Activated CD4-positive, alpha-beta T cell treated with anti-CD3 and anti-CD28 coated beads, Interleukin-2, amount 10 ng/mL, durations not matched to agents 7 days and 5 days (primary cell): ENCODE results near the gene AKAP13. TPM values are rescaled to one million over a fixed set of nuclear protein-coding genes. Genes with fewer than 3 reads are reported as not detected.

Experiments used
- CTCF ChIA-PET: fragments of 350-600 bp; sonication (Branson Sonifier 250); formaldehyde crosslinking; loops from one replicate; lab custom pipeline; 2021; ENCODE audit warnings: antibody characterized with exemption; lab: Charles Lee
- POLR2A ChIA-PET: fragments of 350-600 bp; sonication (Branson Sonifier 250); formaldehyde crosslinking; loops from one replicate; lab custom pipeline; 2021; ENCODE audit warnings: antibody characterized with exemption; lab: Charles Lee
- DNase-seq: peaks from one replicate; pipeline ENCODE4 v3.0.0-alpha.2; 2020
- H3K27ac Mint-ChIP-seq: one replicate; pipeline ENCODE4 v1.8.0; 2021; ENCODE audit warnings: mild to moderate bottlenecking, moderate library complexity, mixed read lengths
- H3K27me3 Mint-ChIP-seq: one replicate; pipeline ENCODE4 v1.8.0; 2021; ENCODE audit warnings: mixed read lengths
- H3K36me3 Mint-ChIP-seq: one replicate; pipeline ENCODE4 v1.8.0; 2021; ENCODE audit warnings: low read depth, mixed read lengths
- H3K4me1 Mint-ChIP-seq: one replicate; pipeline ENCODE4 v1.8.0; 2021; ENCODE audit warnings: mixed read lengths
- H3K4me3 Mint-ChIP-seq: one replicate; pipeline ENCODE4 v1.8.0; 2021; ENCODE audit warnings: mild to moderate bottlenecking, moderate library complexity, mixed read lengths
- H3K9me3 Mint-ChIP-seq: one replicate; pipeline ENCODE4 v1.8.0; 2021; ENCODE audit warnings: mixed read lengths
- total RNA-seq, 2 experiments: library from RNA; stranded (reverse); gene quantifications; one replicate each; pipeline ENCODE4 v1.2.3, GENCODE V29; 2021

The AKAP13 gene
- total RNA-seq, 2 experiments from 2014 or later, result 152 to 181 TPM

DNA sequence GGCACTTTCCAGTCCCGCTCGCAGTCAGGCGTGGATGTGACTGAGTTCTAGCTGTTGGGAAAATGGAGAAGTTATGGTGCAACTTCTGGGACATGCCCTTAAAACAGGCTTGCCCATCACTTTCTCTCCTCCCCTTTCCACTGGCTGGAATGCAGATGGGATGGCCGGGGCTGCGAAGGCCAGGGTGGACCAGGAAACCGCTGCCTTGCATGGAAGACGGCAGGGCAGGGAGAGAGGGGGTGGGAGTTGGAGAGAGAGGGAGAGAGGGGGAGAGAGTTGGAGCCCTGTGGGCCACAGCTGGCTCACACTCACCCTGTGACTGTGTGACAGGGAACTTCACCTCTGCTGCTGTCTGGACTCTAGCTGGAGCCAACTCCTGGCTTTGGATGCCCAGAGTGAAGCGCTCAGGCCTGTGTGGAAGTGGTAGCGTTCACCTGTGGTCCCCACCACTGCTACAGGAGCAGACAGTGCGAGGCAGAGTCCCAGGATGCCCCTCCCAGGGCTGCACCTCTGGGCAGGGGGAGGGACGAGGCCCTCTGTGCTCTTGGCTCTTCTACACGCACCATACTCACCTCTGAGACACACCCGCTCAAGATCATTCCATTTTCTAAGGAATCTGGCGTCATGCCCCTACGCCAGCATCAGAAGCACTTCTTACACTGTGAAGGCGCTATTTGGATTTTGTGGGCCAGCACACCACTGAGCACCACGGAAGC lies 377.7 kb downstream of the AKAP13 start:
- Mint-ChIP-seq H3K4me1 (no peaks in the 10 kb centered on the region), H3K27me3 (no peaks in the 10 kb centered on the region), H3K4me3 (no peak overlapping the region), H3K27ac (no peak overlapping the region), H3K9me3 (no peaks in the 10 kb centered on the region), H3K36me3 (peaks cover 3% of the 10 kb centered on the region)
- CTCF ChIA-PET, result interaction anchor here (0.8 kb wide), 1 partner anchor 23 kb away, joined by 4 read pairs; no protein-coding TSS in a partner anchor
- POLR2A ChIA-PET, result no interaction called here
- no peak for DNase-seq

DNA sequence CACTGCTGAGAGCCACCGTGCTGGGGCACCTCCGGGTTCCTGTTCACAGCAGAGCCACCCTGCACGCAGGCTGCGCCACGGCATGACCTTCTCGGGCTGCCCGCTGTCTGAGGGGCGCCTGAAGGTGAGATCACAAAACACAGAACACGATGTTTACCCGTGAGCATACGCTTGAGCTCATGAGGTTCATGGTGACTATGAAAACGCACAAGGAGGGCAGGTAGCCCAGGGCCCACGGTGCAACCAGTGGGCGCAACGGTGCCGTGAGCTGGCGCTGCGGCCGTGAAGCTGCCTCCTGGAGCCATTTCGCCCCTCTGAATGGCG lies 378.2 kb downstream of the AKAP13 start:
- Mint-ChIP-seq H3K9me3 (no peaks in the 10 kb centered on the region), H3K27ac (no peak overlapping the region), H3K4me1 (no peaks in the 10 kb centered on the region), H3K36me3 (peaks cover 3% of the 10 kb centered on the region), H3K27me3 (no peaks in the 10 kb centered on the region), H3K4me3 (no peak overlapping the region)
- CTCF ChIA-PET, result interaction anchor here (0.8 kb wide), 1 partner anchor 23 kb away, joined by 4 read pairs; no protein-coding TSS in a partner anchor
- no peak for DNase-seq
- POLR2A ChIA-PET, result no interaction called here

DNA sequence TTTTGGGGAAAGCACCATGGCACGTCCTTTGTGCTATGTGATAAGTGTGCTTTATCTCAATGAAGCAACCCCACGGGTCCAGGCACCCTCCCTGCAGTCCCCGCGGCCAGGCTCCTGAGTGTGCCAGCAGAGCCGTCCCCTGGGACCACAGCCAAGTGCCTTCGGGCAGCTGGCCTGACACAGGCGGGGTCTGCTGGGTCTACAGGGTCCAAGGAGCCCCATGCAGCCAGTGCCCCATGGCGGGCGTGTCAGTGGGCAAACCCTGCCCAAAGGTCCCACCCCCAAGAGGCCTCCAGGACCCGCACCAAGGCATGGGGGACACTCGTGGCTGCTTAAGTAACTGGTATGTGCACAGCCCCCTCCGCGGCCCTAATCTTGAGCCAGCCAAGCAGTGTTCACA lies 379.0 kb downstream of the AKAP13 start:
- ChIA-PET POLR2A (no interaction called here), CTCF (interaction anchor here (0.8 kb wide), 1 partner anchor 24 kb away, joined by 4 read pairs; no protein-coding TSS in a partner anchor)
- H3K9me3 Mint-ChIP-seq, result no peaks in the 10 kb centered on the region
- no peak overlapping the region for H3K27ac Mint-ChIP-seq
- H3K4me1 Mint-ChIP-seq, result no peaks in the 10 kb centered on the region
- DNase-seq, result no peak
- peaks cover 3% of the 10 kb centered on the region for H3K36me3 Mint-ChIP-seq
- H3K27me3 Mint-ChIP-seq, result no peaks in the 10 kb centered on the region
- no peak overlapping the region for H3K4me3 Mint-ChIP-seq

DNA sequence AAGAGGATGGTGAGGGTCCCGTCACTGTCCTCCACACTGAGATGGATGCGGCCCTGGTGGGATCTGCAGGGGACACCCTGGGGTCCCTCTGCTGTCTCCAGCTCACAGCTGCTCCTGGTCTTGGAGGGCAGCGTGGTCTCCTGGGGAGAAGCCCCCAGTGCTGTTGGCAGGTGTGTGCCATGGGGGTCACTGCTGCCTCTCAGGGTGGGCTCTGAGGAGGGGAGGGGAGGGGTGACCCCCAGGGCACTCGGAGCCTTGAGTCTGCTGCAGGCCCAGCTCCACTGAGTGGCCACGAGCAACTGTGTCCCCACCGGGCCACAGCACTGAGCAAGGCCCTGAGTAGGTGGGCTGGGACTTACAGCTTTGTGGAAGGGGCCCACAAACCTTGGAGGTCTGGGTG lies 379.6 kb downstream of the AKAP13 start:
- POLR2A ChIA-PET, result no interaction called here
- no peaks in the 10 kb centered on the region for H3K27me3 Mint-ChIP-seq
- H3K4me3 Mint-ChIP-seq, result no peak overlapping the region
- no peak overlapping the region for H3K27ac Mint-ChIP-seq
- H3K4me1 Mint-ChIP-seq, result no peaks in the 10 kb centered on the region
- no peak for DNase-seq
- CTCF ChIA-PET, result interaction anchor here (1.0 to 1.1 kb wide), 2 partner anchors 17 to 19 kb away, joined by 3 to 4 read pairs; no protein-coding TSS in a partner anchor
- peaks cover 3% of the 10 kb centered on the region for H3K36me3 Mint-ChIP-seq
- no peaks in the 10 kb centered on the region for H3K9me3 Mint-ChIP-seq

DNA sequence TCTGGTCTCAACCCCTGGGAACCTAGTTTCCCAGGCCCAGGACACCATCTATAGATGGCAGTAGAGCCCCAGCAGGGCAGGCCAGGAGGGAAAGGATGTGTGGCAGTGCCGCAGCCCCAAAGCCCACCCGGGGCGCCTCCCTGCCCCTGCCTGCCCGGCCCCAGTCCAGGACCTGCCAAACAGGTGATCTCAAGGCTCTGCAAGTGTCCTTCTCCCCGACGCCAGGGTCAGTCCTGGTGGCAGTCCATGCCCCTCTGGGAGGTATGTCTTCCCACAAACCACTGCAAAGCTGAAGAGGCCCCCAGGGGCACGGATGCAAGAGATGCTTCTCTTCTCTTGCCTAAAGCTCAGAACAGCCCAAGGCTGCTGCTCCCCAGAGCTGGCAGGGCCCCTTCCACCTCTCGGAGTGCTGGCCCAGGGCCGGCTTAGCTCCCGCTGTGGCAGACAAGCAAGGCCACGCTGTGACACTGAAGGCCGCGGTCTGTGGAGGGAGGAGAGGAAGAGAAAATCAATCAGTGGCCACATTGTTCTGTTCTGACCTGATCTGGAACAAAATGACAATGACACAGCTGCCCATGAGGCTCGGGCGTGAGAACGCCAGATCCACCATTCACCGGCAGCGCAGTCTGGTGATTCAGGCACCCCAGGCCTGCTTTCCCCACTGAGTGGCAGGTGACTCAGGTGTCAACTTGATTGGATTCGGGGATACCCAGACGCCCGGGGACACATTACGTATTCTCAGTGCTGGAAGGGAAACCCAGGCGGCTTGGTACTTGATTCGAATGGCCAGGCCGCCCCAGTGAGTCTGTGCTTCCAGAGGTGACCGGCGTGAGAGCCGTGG lies 380.3 kb downstream of the AKAP13 start:
- POLR2A ChIA-PET, result no interaction called here
- Mint-ChIP-seq H3K4me1 (no peaks in the 10 kb centered on the region), H3K27ac (no peak overlapping the region), H3K27me3 (no peaks in the 10 kb centered on the region), H3K36me3 (peaks cover 3% of the 10 kb centered on the region), H3K9me3 (no peaks in the 10 kb centered on the region), H3K4me3 (no peak overlapping the region)
- DNase-seq, result no peak
- CTCF ChIA-PET, result interaction anchor here (0.6 to 1.2 kb wide), 4 partner anchors 8 to 39 kb away, joined by 3 to 4 read pairs (median 3); no protein-coding TSS in a partner anchor

DNA sequence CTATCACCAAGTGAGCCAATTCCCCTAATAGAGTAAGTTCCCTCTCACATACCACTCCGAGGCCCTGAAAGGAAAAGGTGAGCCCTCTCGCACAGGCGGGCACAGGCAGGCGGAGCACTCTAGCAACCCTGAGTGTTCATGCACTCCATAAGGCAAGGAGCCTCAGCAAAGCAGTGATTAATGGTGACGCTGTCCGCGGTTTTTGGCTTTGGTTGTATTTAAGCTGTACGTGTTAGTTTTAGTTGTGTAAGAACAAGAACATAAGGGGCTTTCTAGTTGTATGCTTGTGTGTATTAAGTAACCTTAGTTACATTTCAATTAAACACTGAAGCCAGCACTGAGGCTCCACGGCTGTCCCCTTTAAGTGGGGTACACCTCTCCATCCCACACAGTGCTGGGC lies 381.2 kb downstream of the AKAP13 start:
- peaks cover 3% of the 10 kb centered on the region for H3K36me3 Mint-ChIP-seq
- ChIA-PET CTCF (interaction anchor here (1.2 to 2.1 kb wide), 2 partner anchors 9 to 14 kb away, joined by 3 to 6 read pairs; no protein-coding TSS in a partner anchor), POLR2A (no interaction called here)
- DNase-seq, result no peak
- H3K9me3 Mint-ChIP-seq, result no peaks in the 10 kb centered on the region
- no peak overlapping the region for H3K4me3 Mint-ChIP-seq
- H3K4me1 Mint-ChIP-seq, result no peaks in the 10 kb centered on the region
- H3K27me3 Mint-ChIP-seq, result no peaks in the 10 kb centered on the region
- H3K27ac Mint-ChIP-seq, result no peak overlapping the region

DNA sequence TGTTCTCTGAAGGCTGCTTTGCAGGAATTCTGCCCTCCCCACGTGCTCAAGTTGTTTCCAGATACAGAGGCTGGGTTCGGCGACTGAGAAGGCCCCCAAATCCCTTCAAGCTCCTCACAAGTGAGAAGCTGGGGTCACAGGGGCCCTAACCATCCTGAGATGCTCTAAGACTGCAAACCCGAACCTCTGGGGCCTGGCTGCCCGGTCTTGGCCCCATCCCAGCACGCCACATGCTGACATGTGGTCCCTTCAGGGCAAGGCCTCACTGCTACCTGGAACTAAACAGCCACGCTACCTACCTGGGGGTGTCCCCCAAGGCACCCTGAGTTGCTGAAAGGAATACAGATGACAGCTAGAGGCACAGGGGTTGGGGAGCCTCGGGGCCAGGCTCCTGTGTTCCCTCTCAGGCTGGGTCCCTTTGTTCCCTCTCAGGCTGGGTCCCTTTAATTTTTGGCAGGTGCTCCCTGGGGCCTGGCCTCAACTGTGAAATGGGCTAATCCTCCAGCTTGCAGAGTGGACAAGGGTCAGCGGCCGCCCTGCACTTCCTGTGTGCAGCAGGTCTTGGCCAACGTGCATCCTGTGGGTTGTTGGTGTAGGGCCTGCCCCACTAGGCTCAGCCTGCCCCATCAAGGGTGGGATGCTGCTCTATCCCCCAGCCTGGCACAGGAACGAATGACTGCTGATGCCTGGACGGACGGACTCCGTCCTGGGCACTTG lies 381.8 kb downstream of the AKAP13 start:
- no peak for DNase-seq
- H3K4me3 Mint-ChIP-seq, result no peak overlapping the region
- no peaks in the 10 kb centered on the region for H3K4me1 Mint-ChIP-seq
- ChIA-PET POLR2A (no interaction called here), CTCF (interaction anchor here (2.1 kb wide), 1 partner anchor 13 kb away, joined by 6 read pairs; no protein-coding TSS in a partner anchor)
- H3K27ac Mint-ChIP-seq, result no peak overlapping the region
- no peaks in the 10 kb centered on the region for H3K27me3 Mint-ChIP-seq
- peaks cover 3% of the 10 kb centered on the region for H3K36me3 Mint-ChIP-seq
- H3K9me3 Mint-ChIP-seq, result no peaks in the 10 kb centered on the region

DNA sequence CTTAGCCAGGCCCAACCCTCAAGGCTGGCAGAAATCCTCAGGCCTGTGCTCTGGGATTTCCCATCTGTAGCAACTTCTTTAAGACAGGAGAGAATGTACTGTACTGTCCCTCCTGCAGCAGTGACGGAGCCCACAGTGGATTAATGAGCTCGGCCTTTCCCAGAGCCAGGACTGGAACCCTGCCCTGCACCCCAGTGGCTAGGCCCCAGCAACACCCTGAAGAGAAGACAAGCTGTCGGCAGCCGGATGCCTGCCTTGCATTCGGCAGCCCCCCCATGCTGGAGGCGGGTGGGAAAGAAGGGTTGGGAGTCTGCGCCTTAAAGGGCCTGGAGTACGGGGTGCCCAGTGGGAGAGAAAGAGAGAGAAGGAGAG lies 382.3 kb downstream of the AKAP13 start:
- Mint-ChIP-seq H3K36me3 (peaks cover 2% of the 10 kb centered on the region), H3K4me1 (no peaks in the 10 kb centered on the region), H3K27ac (no peak overlapping the region), H3K27me3 (no peaks in the 10 kb centered on the region), H3K9me3 (no peaks in the 10 kb centered on the region), H3K4me3 (no peak overlapping the region)
- DNase-seq, result no peak
- ChIA-PET POLR2A (no interaction called here), CTCF (interaction anchor here (2.1 kb wide), 1 partner anchor 13 kb away, joined by 6 read pairs; no protein-coding TSS in a partner anchor)

DNA sequence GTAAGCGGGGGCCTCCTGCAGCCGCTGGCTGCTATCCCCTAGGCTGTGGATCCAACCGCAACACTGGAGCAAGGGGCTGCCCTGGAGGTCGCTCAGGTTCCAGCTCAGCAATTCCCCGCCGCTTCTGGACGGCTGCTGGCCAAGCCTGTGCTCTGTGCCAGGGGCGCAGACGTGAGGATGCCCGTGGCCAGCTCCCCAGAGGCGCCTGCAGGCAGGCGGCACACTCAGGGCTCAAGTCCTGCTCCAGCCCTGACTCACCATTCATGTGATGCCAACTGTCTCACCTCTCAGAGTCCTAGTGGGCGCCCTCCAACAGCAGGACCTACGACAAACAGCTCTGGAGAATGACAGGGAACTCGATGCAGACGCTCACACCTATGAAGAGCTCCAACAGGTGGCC lies 382.8 kb downstream of the AKAP13 start:
- Mint-ChIP-seq H3K9me3 (no peaks in the 10 kb centered on the region), H3K27me3 (no peaks in the 10 kb centered on the region), H3K27ac (peak overlapping the region; percentile 55), H3K4me1 (no peaks in the 10 kb centered on the region), H3K4me3 (no peak overlapping the region), H3K36me3 (no peaks in the 10 kb centered on the region)
- POLR2A ChIA-PET, result no interaction called here
- DNase-seq, result no peak
- CTCF ChIA-PET, result interaction anchor here (0.6 to 2.1 kb wide), 3 partner anchors 8 to 79 kb away, joined by 3 to 10 read pairs (median 6); no protein-coding TSS in a partner anchor

DNA sequence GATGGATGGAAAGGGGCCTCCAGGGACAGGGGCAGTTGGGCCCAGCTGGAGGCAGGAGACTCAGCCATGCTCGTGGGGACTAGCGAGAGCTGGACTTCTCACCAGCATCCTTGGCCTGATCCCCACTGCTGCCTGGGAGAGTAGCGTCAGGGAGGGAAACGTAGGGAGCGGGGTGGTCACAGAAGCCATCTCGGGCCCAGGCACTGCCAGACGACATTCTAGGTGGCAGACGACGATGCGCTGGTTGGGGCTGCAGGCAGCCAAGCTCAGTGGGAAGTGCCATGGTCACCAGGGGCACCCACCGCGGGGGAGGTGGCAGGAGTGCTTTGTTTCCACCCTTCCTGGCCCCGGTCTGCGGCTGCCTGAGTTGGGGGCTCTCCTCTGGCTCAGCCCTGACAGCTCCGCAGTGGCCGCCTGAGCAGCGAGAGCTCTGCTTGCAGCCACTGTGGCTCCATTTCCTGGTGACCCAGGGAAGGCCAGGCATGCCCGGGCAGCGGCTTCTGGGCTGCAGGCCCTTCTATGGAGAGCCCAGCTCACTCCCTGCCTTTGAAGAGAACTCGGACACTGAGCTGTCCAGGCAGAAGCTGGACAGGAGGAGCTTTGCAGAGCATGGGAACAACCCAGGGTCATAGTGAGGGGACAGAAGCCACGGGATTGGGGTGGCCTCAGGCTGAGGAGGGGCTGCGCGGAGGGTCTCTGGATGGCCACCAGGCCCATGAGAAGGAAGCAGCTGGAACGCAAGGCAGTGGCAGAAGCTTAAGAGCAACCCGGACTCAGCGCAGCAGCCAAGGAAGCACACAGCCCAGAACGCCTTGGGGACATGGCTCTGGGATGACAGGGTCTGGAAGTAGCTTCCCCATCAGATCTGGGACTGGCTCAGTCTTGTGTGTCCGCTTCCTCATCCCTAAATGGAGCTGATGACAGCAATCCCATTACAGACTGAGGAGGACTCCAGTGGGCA lies 383.6 kb downstream of the AKAP13 start:
- DNase-seq, result no peak
- no peak overlapping the region for H3K27ac Mint-ChIP-seq
- no peaks in the 10 kb centered on the region for H3K4me1 Mint-ChIP-seq
- H3K27me3 Mint-ChIP-seq, result no peaks in the 10 kb centered on the region
- POLR2A ChIA-PET, result no interaction called here
- CTCF ChIA-PET, result interaction anchor here (0.6 to 2.1 kb wide), 6 partner anchors 9 to 78 kb away, joined by 3 to 10 read pairs (median 3); no protein-coding TSS in a partner anchor
- no peaks in the 10 kb centered on the region for H3K9me3 Mint-ChIP-seq
- no peaks in the 10 kb centered on the region for H3K36me3 Mint-ChIP-seq
- no peak overlapping the region for H3K4me3 Mint-ChIP-seq

DNA sequence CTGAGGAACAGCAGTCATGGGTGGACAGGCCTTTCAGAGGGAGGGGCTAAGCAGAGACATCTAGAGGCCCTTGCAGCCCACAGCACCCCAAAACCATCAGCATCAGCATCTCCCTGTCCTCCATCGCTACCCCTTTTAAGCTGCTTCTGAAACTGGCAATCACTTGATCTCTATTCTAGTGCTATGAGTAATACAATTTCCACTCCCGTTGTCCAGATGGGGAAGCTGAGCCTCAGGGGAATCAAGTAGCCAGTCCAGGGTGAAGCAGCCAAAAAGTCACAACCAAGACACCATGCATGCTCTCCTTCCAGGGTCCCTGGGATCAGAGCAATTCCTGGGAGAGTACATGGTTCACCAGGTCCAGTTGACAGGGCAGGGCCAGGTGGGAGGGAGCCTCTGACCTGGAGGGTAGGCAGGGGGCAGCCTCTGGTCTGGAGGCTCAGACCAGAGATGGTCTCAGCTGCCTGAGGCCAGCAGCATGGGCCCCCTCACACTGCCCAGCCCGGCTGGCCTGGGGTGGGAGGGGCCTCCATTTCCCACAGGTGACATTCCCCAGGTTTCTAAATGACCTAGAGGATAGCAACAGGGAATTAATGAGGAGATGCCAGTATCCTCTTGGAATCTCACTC lies 384.4 kb downstream of the AKAP13 start:
- DNase-seq, result no peak
- no peak overlapping the region for H3K27ac Mint-ChIP-seq
- no peaks in the 10 kb centered on the region for H3K4me1 Mint-ChIP-seq
- no peaks in the 10 kb centered on the region for H3K27me3 Mint-ChIP-seq
- no peaks in the 10 kb centered on the region for H3K9me3 Mint-ChIP-seq
- no peak overlapping the region for H3K4me3 Mint-ChIP-seq
- no peaks in the 10 kb centered on the region for H3K36me3 Mint-ChIP-seq
- ChIA-PET POLR2A (no interaction called here), CTCF (interaction anchor here (0.8 to 1.8 kb wide), 4 partner anchors 10 to 66 kb away, joined by 3 to 10 read pairs (median 3); no protein-coding TSS in a partner anchor)
